Tibial nerve (tissue), 4 donors: ENCODE data around the gene TMEM144.

Experiments used
- EP300 ChIP-seq, 2 donors: sonication (generic); formaldehyde crosslinking; IDR thresholded peaks; one replicate each; pipeline ENCODE4 v1.6.1; 2017; ENCODE audit warnings: antibody characterized with exemption in 2 of 2, mild to moderate bottlenecking in 1 of 2
- POLR2A ChIP-seq, 2 donors: fragments of 450-650 bp; IDR thresholded peaks; one replicate each; pipeline ENCODE4 v1.6.1; 2017; ENCODE audit warnings: antibody characterized with exemption in 2 of 2, mild to moderate bottlenecking in 2 of 2, moderate library complexity in 2 of 2
- TF ChIP-seq, protein P1 (sequence below), 5 experiments: fragments of 200-600 bp in 3 of 5; fragments of 450-650 bp in 2 of 5; sonication (generic) in 3 of 5; IDR thresholded peaks; one replicate each; pipeline ENCODE4 v1.5.1; 2016 to 2019; ENCODE audit warnings: antibody characterized with exemption in 5 of 5, mild to moderate bottlenecking in 3 of 5, moderate library complexity in 2 of 5

DNA sequence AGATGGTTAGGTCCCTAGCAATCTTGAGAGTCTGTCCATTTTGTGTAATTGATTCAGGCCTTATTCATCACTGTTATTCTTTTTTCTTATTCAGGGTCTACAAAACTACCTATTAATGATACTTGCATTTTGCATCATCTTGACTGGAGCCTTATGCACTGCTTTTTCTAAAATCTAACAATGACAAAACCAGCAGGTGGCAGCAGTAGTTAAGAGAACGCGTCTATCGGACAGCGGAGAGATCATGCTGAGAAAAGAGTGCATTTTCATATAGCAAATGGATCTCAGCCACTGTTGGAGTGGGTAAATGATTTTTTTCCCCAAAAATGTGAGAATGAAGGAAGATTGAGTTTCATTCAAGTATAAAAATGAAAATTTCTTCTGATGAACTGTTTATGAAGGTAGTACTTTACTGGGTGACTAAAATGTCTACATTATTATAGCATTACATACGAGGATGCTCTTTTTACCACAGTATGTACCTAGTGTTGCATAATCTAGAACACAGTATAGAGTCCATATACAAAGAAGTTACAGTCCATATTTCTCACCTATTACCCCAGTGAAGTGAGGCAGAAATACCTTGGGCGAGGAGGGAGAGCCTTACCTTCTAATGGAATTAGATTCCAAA, 43.2 kb downstream of the TMEM144 start:
- TF ChIP-seq, protein P1, sequence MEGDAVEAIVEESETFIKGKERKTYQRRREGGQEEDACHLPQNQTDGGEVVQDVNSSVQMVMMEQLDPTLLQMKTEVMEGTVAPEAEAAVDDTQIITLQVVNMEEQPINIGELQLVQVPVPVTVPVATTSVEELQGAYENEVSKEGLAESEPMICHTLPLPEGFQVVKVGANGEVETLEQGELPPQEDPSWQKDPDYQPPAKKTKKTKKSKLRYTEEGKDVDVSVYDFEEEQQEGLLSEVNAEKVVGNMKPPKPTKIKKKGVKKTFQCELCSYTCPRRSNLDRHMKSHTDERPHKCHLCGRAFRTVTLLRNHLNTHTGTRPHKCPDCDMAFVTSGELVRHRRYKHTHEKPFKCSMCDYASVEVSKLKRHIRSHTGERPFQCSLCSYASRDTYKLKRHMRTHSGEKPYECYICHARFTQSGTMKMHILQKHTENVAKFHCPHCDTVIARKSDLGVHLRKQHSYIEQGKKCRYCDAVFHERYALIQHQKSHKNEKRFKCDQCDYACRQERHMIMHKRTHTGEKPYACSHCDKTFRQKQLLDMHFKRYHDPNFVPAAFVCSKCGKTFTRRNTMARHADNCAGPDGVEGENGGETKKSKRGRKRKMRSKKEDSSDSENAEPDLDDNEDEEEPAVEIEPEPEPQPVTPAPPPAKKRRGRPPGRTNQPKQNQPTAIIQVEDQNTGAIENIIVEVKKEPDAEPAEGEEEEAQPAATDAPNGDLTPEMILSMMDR (IDR thresholded peaks at IDR 0.05): peak; percentile 52 to 66 (median 53)
- TF ChIP-seq EP300 (IDR thresholded peaks at IDR 0.05) (no peak), POLR2A (IDR thresholded peaks at IDR 0.05) (no peak)
